ENCODE results near the gene ASCC3. TPM values are rescaled to one million over a fixed set of nuclear protein-coding genes. Genes with fewer than 3 reads are reported as not detected.

The ASCC3 gene
- total and polyA plus RNA-seq, 4 donors: 12.8 to 32.7 (median 16.4) TPM

- no peaks in the 10 kb centered on the region for H3K9me3 ChIP-seq (ENCODE audit: control insufficient read depth in 4 of 4, low read length in 3 of 4)
- H3K4me3 ChIP-seq (ENCODE audit: low read depth in 1 of 3, low read length in 3 of 3): no peak overlapping the region
- no peaks in the 10 kb centered on the region for H3K36me3 ChIP-seq (ENCODE audit: control insufficient read depth in 4 of 4, insufficient read depth in 3 of 4, low read depth in 1 of 4, low read length in 3 of 4)
- H3K9ac ChIP-seq (ENCODE audit: low read depth in 1 of 2, low read length in 2 of 2): no peak overlapping the region
- DNase-seq (ENCODE audit: low spot score): no peak
- 94% methylated on average over 5 of the region's 5 CpGs for WGBS
- H3K4me1 ChIP-seq (ENCODE audit: control insufficient read depth in 4 of 4, insufficient read depth in 4 of 4, low read length in 3 of 4): no peaks in the 10 kb centered on the region
- no peaks in the 10 kb centered on the region for H3K27me3 ChIP-seq (ENCODE audit: control insufficient read depth in 4 of 4, insufficient read depth in 4 of 4, low read length in 3 of 4)
- no peak for TF ChIP-seq RAD21 (IDR thresholded peaks at IDR 0.05)
- TF ChIP-seq FOXA1 (IDR thresholded peaks at IDR 0.05): no peak
- no peak for TF ChIP-seq HNF4A (conservative IDR thresholded peaks at IDR 0.05)
- TF ChIP-seq RXRA (IDR thresholded peaks at IDR 0.05): no peak
- no peak for TF ChIP-seq NR2F2 (IDR thresholded peaks at IDR 0.05)
- TF ChIP-seq, protein P1, sequence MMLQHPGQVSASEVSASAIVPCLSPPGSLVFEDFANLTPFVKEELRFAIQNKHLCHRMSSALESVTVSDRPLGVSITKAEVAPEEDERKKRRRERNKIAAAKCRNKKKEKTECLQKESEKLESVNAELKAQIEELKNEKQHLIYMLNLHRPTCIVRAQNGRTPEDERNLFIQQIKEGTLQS (IDR thresholded peaks at IDR 0.05): no peak
- no peak for TF ChIP-seq ZBTB33 (IDR thresholded peaks at IDR 0.05)
- TF ChIP-seq, protein P2, sequence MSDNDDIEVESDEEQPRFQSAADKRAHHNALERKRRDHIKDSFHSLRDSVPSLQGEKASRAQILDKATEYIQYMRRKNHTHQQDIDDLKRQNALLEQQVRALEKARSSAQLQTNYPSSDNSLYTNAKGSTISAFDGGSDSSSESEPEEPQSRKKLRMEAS (IDR thresholded peaks at IDR 0.05): no peak
- no peak for TF ChIP-seq GABPA (IDR thresholded peaks at IDR 0.05 in 1 of 2, conservative IDR thresholded peaks at IDR 0.05 in 1 of 2)
- no peak for TF ChIP-seq TAF1 (conservative IDR thresholded peaks at IDR 0.05)
- no peak for TF ChIP-seq EGR1 (IDR thresholded peaks at IDR 0.05; ENCODE audit: low read depth in 2 of 2)
- no peak for TF ChIP-seq JUND (IDR thresholded peaks at IDR 0.05)
- TF ChIP-seq CTCF (IDR thresholded peaks at IDR 0.05; ENCODE audit: low read depth, low read length, missing input control): no peak
- no peak for TF ChIP-seq HNF4G (IDR thresholded peaks at IDR 0.05)
- TF ChIP-seq SP1 (IDR thresholded peaks at IDR 0.05): no peak
- no peak for TF ChIP-seq YY1 (IDR thresholded peaks at IDR 0.05)
- no peak overlapping the region for H3K27ac ChIP-seq (ENCODE audit: low read depth in 1 of 2, low read length in 2 of 2)
These were observed 58.1 kb downstream of the ASCC3 start for GRCh38 chr6:100823041-100823440.

DNA sequence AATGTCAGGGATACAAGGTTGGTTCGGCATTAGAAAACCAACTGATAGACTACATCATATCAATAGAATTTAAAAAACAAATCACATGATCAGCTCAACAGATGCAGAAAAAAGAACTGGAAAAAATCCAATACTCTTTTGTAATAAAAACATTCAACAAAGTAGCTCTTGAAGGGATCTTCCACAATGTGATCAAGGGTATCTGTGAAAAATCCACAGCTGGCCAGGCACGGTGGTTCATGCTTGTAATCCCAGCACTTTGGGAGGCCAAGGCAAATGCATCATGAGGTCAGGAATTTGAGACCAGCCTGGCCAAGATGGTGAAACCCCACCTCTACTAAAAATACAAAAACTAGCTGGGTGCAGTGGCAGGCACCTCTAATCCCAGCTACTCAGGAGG is 63.1 kb downstream of the ASCC3 start:
- H3K27ac ChIP-seq (ENCODE audit: low read depth in 1 of 2, low read length in 2 of 2): no peak overlapping the region
- no peaks in the 10 kb centered on the region for H3K27me3 ChIP-seq (ENCODE audit: control insufficient read depth in 4 of 4, insufficient read depth in 4 of 4, low read length in 3 of 4)
- no peaks in the 10 kb centered on the region for H3K4me1 ChIP-seq (ENCODE audit: control insufficient read depth in 4 of 4, insufficient read depth in 4 of 4, low read length in 3 of 4)
- no peak for TF ChIP-seq GABPA (IDR thresholded peaks at IDR 0.05 in 1 of 2, conservative IDR thresholded peaks at IDR 0.05 in 1 of 2)
- TF ChIP-seq HNF4G (IDR thresholded peaks at IDR 0.05): no peak
- no peak for TF ChIP-seq NR2F2 (IDR thresholded peaks at IDR 0.05)
- TF ChIP-seq HNF4A (conservative IDR thresholded peaks at IDR 0.05): no peak
- TF ChIP-seq SP1 (IDR thresholded peaks at IDR 0.05): no peak
- DNase-seq (ENCODE audit: low spot score): no peak
- no peak overlapping the region for H3K4me3 ChIP-seq (ENCODE audit: low read depth in 1 of 3, low read length in 3 of 3)
- WGBS: 96% methylated on average over 2 of the region's 2 CpGs
- no peaks in the 10 kb centered on the region for H3K9me3 ChIP-seq (ENCODE audit: control insufficient read depth in 4 of 4, low read length in 3 of 4)
- no peak overlapping the region for H3K9ac ChIP-seq (ENCODE audit: low read depth in 1 of 2, low read length in 2 of 2)
- H3K36me3 ChIP-seq (ENCODE audit: control insufficient read depth in 4 of 4, insufficient read depth in 3 of 4, low read depth in 1 of 4, low read length in 3 of 4): no peaks in the 10 kb centered on the region

Measured in liver (tissue), 9 donors.